Stimulated activated CD4-positive, alpha-beta T cell treated with anti-CD3 and anti-CD28 coated beads, Interleukin-4, amount 100 ng/mL, for 1 hour (primary cell): Measurements from ENCODE around the gene NCKIPSD.
"Not testable (repeated sequence)": the region's sequence is repeated elsewhere in the genome, so short reads cannot be mapped to it uniquely, and the experiment has no call there.

Source experiments
- DNase-seq: peaks from one replicate; pipeline ENCODE4 v3.0.0-alpha.2; 2020

NCKIPSD gene

GRCh38 chr3:48685603-48686511, at the start of gene NCKIPSD:
Gene NCKIPSD, minus strand, starts transcription at chr3:48685915. Its CDS starts 108 bp downstream, at chr3:48685807.
- peak; percentile 92 for DNase-seq

- DNase-seq: not testable (repeated sequence)
Observed at GRCh38 chr3:48735075-48735767, 49.5 kb upstream of the NCKIPSD start.

- DNase-seq: not testable (repeated sequence)
Observed at GRCh38 chr3:48734541-48734940, 48.8 kb upstream of the NCKIPSD start.

GRCh38 chr3:48733752-48734518, 48.2 kb upstream of the NCKIPSD start:
- not testable (repeated sequence) for DNase-seq

- no peak for DNase-seq
Observed at GRCh38 chr3:48727511-48727910, 41.8 kb upstream of the NCKIPSD start.

GRCh38 chr3:48725185-48725855, 39.6 kb upstream of the NCKIPSD start:
- not testable (repeated sequence) for DNase-seq

- DNase-seq: no peak
Observed at GRCh38 chr3:48723725-48724124, 38.0 kb upstream of the NCKIPSD start.

- not testable (repeated sequence) for DNase-seq
Observed at GRCh38 chr3:48723293-48723692, 37.6 kb upstream of the NCKIPSD start.

- DNase-seq: peak; percentile 99
Observed at GRCh38 chr3:48716982-48717746, 31.4 kb upstream of the NCKIPSD start, which contains the start of gene IP6K2. Gene IP6K2, minus strand, starts transcription at chr3:48717221. Its CDS starts 21,930 bp downstream, at chr3:48695291.

- DNase-seq: peak; percentile 14
Observed at GRCh38 chr3:48716508-48716981, 30.8 kb upstream of the NCKIPSD start.

GRCh38 chr3:48715174-48715800, 29.6 kb upstream of the NCKIPSD start:
- no peak for DNase-seq

GRCh38 chr3:48711727-48712126, 26.0 kb upstream of the NCKIPSD start:
- DNase-seq: no peak

- DNase-seq: no peak
Observed at GRCh38 chr3:48709051-48709461, 23.3 kb upstream of the NCKIPSD start.

GRCh38 chr3:48708481-48708889, 22.8 kb upstream of the NCKIPSD start:
- DNase-seq: no peak

- no peak for DNase-seq
Observed at GRCh38 chr3:48707157-48707556, 21.4 kb upstream of the NCKIPSD start.

- DNase-seq: no peak
Observed at GRCh38 chr3:48702320-48702920, 16.7 kb upstream of the NCKIPSD start.

- DNase-seq: no peak
Observed at GRCh38 chr3:48700731-48701405, 15.2 kb upstream of the NCKIPSD start.

GRCh38 chr3:48698891-48699290, 13.2 kb upstream of the NCKIPSD start:
- no peak for DNase-seq

- no peak for DNase-seq
Observed at GRCh38 chr3:48697952-48698351, 12.2 kb upstream of the NCKIPSD start.

- DNase-seq: no peak
Observed at GRCh38 chr3:48696601-48697000, 10.9 kb upstream of the NCKIPSD start.
